B cell (primary cell): ENCODE data around the gene PPP1R8. TPM values are rescaled to one million over a fixed set of nuclear protein-coding genes. Genes with fewer than 3 reads are reported as not detected.

Source experiments
- ATAC-seq: fragments of 200-7000 bp; cut with Tn5 transposase; one replicate; pipeline ENCODE4 v1.10.0; 2021; ENCODE audit warnings: low read depth, mild to moderate bottlenecking, moderate number of reproducible peaks, moderate library complexity
- CTCF ChIA-PET: fragments of 350-600 bp; sonication (Branson Sonifier 250); formaldehyde crosslinking; loops from one replicate; lab custom pipeline; 2021; ENCODE audit warnings: antibody characterized with exemption, inconsistent platforms; lab: Charles Lee
- POLR2A ChIA-PET: fragments of 350-600 bp; sonication (Branson Sonifier 250); formaldehyde crosslinking; loops from one replicate; lab custom pipeline; 2021; ENCODE audit warnings: antibody characterized with exemption; lab: Charles Lee
- DNase-seq: peaks from one replicate; pipeline ENCODE4 v3.0.0; 2013
- H2AFZ ChIP-seq: 2 replicates; pipeline ENCODE4 v1.6.1; 2012; ENCODE audit warnings: mild to moderate bottlenecking, low read depth, low read length; ENCODE audit not compliant: insufficient read depth, poor library complexity, severe bottlenecking
- H3K27ac ChIP-seq, 2 donors: 1 replicate in 1 of 2; 2 replicates in 1 of 2; pipeline ENCODE4 v1.5.1; 2012 to 2013; ENCODE audit warnings: low read length in 2 of 2, mild to moderate bottlenecking in 2 of 2, moderate library complexity in 1 of 2
- H3K27me3 ChIP-seq, 4 experiments: fragments of 200-600 bp in 1 of 4; sonication (generic) in 1 of 4; replicated peaks in 1 of 4; 1 replicate in 2 of 4; 2 replicates in 2 of 4; pipeline versions ENCODE4 v1.6.1 to v1.7.0; 2013 to 2016; ENCODE audit warnings: low read length in 3 of 4, mild to moderate bottlenecking in 2 of 4, mixed read lengths in 1 of 4, moderate library complexity in 1 of 4; ENCODE audit not compliant: insufficient read depth in 4 of 4, control insufficient read depth in 3 of 4; ENCODE audit errors: control extremely low read depth in 1 of 4
- H3K36me3 ChIP-seq, 2 experiments: replicated peaks in 1 of 2; 1 replicate in 1 of 2; 2 replicates in 1 of 2; pipeline versions ENCODE4 v1.6.1 to v1.7.1; 2013; ENCODE audit warnings: low read length in 1 of 2; ENCODE audit not compliant: insufficient read depth in 2 of 2, control insufficient read depth in 1 of 2; ENCODE audit errors: control extremely low read depth in 1 of 2, extremely low read depth in 1 of 2
- H3K4me1 ChIP-seq, 2 donors: fragments of 200-600 bp in 1 of 2; sonication (generic) in 1 of 2; 1 replicate in 1 of 2; 2 replicates in 1 of 2; pipeline versions ENCODE4 v1.5.1 to v1.6.1; 2013 to 2017; ENCODE audit warnings: low read length in 2 of 2; ENCODE audit not compliant: control insufficient read depth in 2 of 2, insufficient read depth in 2 of 2
- H3K4me2 ChIP-seq: replicated peaks from 2 replicates; pipeline ENCODE3; 2012; ENCODE audit warnings: mild to moderate bottlenecking, low read depth, low read length; ENCODE audit not compliant: poor library complexity, severe bottlenecking
- H3K4me3 ChIP-seq, 5 experiments: fragments of 200-600 bp in 1 of 5; sonication (generic) in 1 of 5; 1 replicate in 3 of 5; 2 replicates in 2 of 5; pipeline versions ENCODE4 v1.5.1 to v1.7.0; 2011 to 2016; ENCODE audit warnings: low read length in 4 of 5, mild to moderate bottlenecking in 4 of 5, low read depth in 2 of 5, control low read depth in 1 of 5, moderate library complexity in 1 of 5; ENCODE audit not compliant: insufficient read depth in 1 of 5; ENCODE audit errors: control extremely low read depth in 1 of 5, extremely low read depth in 1 of 5
- H3K79me2 ChIP-seq: fragments of 200-600 bp; sonication (generic); one replicate; pipeline ENCODE4 v1.6.0; 2016; ENCODE audit warnings: low read length; ENCODE audit not compliant: control insufficient read depth, insufficient read depth
- H3K9ac ChIP-seq: fragments of 200-600 bp; sonication (generic); 2 replicates; pipeline ENCODE4 v1.6.1; 2017; ENCODE audit warnings: mild to moderate bottlenecking, low read length, moderate library complexity
- H3K9me3 ChIP-seq, 3 donors: one replicate each; pipeline versions ENCODE4 v1.6.1 to v1.7.1; 2013; ENCODE audit warnings: low read length in 2 of 3; ENCODE audit not compliant: control insufficient read depth in 2 of 3, insufficient read depth in 1 of 3; ENCODE audit errors: control extremely low read depth in 1 of 3
- H4K20me1 ChIP-seq: 2 replicates; pipeline ENCODE4 v1.6.0; 2012; ENCODE audit warnings: mild to moderate bottlenecking, low read length; ENCODE audit not compliant: insufficient read depth, control insufficient read depth, poor library complexity, severe bottlenecking
- H3K27ac Mint-ChIP-seq: one replicate; pipeline ENCODE4 v1.8.0; 2021; ENCODE audit warnings: mixed read lengths
- H3K27me3 Mint-ChIP-seq: one replicate; pipeline ENCODE4 v1.8.0; 2021; ENCODE audit warnings: mixed read lengths
- H3K4me1 Mint-ChIP-seq: one replicate; pipeline ENCODE4 v1.8.0; 2021; ENCODE audit warnings: mixed read lengths
- H3K4me3 Mint-ChIP-seq: one replicate; pipeline ENCODE4 v1.8.0; 2021; ENCODE audit warnings: mixed read lengths
- H3K9me3 Mint-ChIP-seq: one replicate; pipeline ENCODE4 v1.8.0; 2022; ENCODE audit warnings: mixed read lengths; ENCODE audit not compliant: insufficient read depth
- CTCF ChIP-seq: fragments of 200-600 bp; IDR thresholded peaks from one replicate; pipeline ENCODE4 v1.8.0; 2022; ENCODE audit warnings: antibody characterized with exemption, mild to moderate bottlenecking
- EZH2 ChIP-seq: IDR thresholded peaks from 2 replicates; pipeline ENCODE4 v1.6.1; 2012; ENCODE audit warnings: borderline replicate concordance, low read depth, mild to moderate bottlenecking, moderate library complexity, low read length; ENCODE audit not compliant: insufficient read depth, poor library complexity, severe bottlenecking
- WGBS: methylation state at CpG from one replicate; pipeline ENCODE4 v1.1.5; 2013; ENCODE audit warnings: missing lambda C conversion rate; ENCODE audit not compliant: insufficient coverage; 5-methylcytosine and 5-hydroxymethylcytosine counted together
- intact Hi-C: fragments of 100-400 bp; cut with micrococcal nuclease; formaldehyde crosslinking; loops from one replicate; pipeline ENCODE4 v1.10.0; 2022
- polyA plus RNA-seq: library from polyadenylated mRNA; depleted of rRNA; stranded (reverse); fragments of >200 nt; gene quantifications from 2 replicates; pipeline ENCODE4 v1.2.3, GENCODE V29; 2012
- total RNA-seq, 2 donors: library from RNA; stranded (reverse); fragments of 120-200 nt in 1 of 2; gene quantifications; 1 replicate in 1 of 2; 2 replicates in 1 of 2; pipeline versions ENCODE4 v1.2.3 to v1.2.4, GENCODE V29; 2013 to 2022

Gene PPP1R8
- total and polyA plus RNA-seq, 2 donors (not counting 1 experiment from before 2014, with no cell fraction given) = 23.9 to 45.1 TPM

- no peak for DNase-seq
- no peak for ATAC-seq
- H3K79me2 ChIP-seq = peaks cover 6% of the 10 kb centered on the region
- intact Hi-C loops = no loop called here
- no peak overlapping the region for H2AFZ ChIP-seq
- H3K4me1 Mint-ChIP-seq = peaks cover 48% of the 10 kb centered on the region
- peak overlapping the region; percentile 72 for H3K4me3 Mint-ChIP-seq
- 85% methylated on average over 11 of the region's 11 CpGs for WGBS
- H4K20me1 ChIP-seq = no peaks in the 10 kb centered on the region
- H3K9ac ChIP-seq = no peak overlapping the region
- H3K27me3 ChIP-seq = no peaks in the 10 kb centered on the region
- peaks cover 38 to 59% of the 10 kb centered on the region in 2 donors for H3K4me1 ChIP-seq
- no peaks in the 10 kb centered on the region for H3K27me3 Mint-ChIP-seq
- H3K4me3 ChIP-seq = peak overlapping the region in 2 of 5 experiments; percentile 43 to 48
- ChIA-PET POLR2A (no interaction called here), CTCF (no interaction called here)
- no peaks in the 10 kb centered on the region for H3K36me3 ChIP-seq
- H3K27ac ChIP-seq = peak overlapping the region; percentile 62 to 72
- peak overlapping the region; percentile 79 for H3K4me2 ChIP-seq
- no peaks in the 10 kb centered on the region for H3K9me3 Mint-ChIP-seq
- peak overlapping the region; percentile 91 for H3K27ac Mint-ChIP-seq
- H3K9me3 ChIP-seq = no peaks in the 10 kb centered on the region
- TF ChIP-seq EZH2 (no peak), CTCF (no peak)
Measured at GRCh38 chr1:27868556-27868931, 38.0 kb downstream of the PPP1R8 start.

GRCh38 chr1:27868932-27869718, 38.5 kb downstream of the PPP1R8 start:
- Histone ChIP-seq H3K9me3 (no peaks in the 10 kb centered on the region), H2AFZ (peak overlapping the region; percentile 51), H3K9ac (peak overlapping the region; percentile 53), H3K27ac (peak overlapping the region; percentile 62 to 72), H3K4me1 (peaks cover 35 to 59% of the 10 kb centered on the region in 2 donors), H3K27me3 (no peaks in the 10 kb centered on the region), H3K4me3 (peak overlapping the region; percentile 23 to 48 (median 43)), H4K20me1 (no peaks in the 10 kb centered on the region), H3K79me2 (peaks cover 6% of the 10 kb centered on the region), H3K4me2 (peak overlapping the region; percentile 79), H3K36me3 (no peaks in the 10 kb centered on the region)
- intact Hi-C loops = no loop called here
- Mint-ChIP-seq H3K27ac (peak overlapping the region; percentile 91), H3K4me1 (peaks cover 46% of the 10 kb centered on the region), H3K9me3 (no peaks in the 10 kb centered on the region), H3K4me3 (peak overlapping the region; percentile 72), H3K27me3 (no peaks in the 10 kb centered on the region)
- POLR2A ChIA-PET = interaction anchor here (1.4 kb wide), 1 partner anchor 14 kb away, joined by 3 read pairs; no protein-coding TSS in a partner anchor
- CTCF ChIA-PET = no interaction called here
- DNase-seq (peak; percentile 77), ATAC-seq (peak; percentile 23)
- TF ChIP-seq CTCF (no peak), EZH2 (no peak)
- 11% methylated on average over 12 of the region's 16 CpGs for WGBS
